Activated naive CD4-positive, alpha-beta T cell (primary cell): Measurements from ENCODE around the gene UGT3A1.
"Not testable (repeated sequence)": the region's sequence is repeated elsewhere in the genome, so short reads cannot be mapped to it uniquely, and the experiment has no call there.

Experiments
- DNase-seq, 4 experiments: peaks; one replicate each; lab custom pipeline; 2025; lab: John Stamatoyannopoulos, UW

Gene UGT3A1

DNA sequence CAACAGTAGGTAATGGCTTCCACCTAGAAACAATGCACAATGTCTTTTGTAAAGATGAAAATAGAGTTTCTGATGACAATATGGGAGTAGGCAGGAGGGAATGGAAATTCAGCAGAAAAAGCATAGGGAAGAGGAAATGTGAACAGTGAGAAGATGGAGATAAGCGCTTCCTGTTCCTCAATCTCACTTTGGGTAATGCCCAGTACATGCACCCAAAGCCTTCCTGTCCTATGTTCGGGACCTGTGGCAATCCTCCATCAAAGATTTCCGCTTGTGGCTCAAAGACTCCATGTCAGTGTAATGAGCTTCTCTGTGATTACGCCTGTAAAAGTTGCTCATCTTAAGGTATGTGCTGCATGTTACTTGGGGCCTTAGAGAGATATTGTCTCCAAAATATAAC, 2.7 kb downstream of the UGT3A1 start:
- DNase-seq: no peak

DNA sequence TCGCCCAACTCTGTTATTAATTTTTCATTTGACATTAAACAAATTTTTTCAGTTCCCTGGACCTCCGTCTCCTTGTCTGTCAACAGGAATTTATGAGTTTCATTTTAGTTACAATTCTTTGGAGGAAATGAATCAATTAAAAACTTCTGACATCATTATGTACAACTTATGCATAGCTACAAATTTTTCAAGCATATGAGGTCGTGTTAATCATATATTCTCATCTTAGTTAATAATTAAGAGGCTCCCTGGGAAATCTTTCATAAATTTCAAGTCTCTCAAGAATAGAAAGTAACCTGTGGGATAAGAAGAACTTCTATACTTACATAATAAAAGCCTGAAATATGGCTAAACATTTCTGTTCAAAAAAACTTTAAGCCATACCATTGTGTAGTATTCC, 3.4 kb downstream of the UGT3A1 start:
- DNase-seq: no peak

DNA sequence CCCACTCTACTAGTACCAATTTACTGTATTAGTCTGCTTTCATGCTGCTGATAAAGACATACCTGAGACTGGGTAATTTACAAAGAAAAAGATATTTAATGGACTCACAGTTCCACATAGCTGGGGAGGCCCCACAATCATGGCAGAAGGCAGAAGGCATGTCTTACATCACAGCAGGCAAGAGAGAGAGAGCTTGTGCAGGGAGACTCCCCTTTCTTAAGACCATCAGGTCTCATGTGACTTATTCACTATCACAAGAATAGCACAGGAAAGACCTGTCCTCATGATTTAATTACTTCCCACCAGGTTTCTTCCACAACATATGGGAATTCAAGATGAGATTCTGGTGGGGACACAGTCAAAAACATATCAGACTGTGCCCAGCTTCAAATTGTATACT, 11.5 kb downstream of the UGT3A1 start:
- no peak for DNase-seq

DNA sequence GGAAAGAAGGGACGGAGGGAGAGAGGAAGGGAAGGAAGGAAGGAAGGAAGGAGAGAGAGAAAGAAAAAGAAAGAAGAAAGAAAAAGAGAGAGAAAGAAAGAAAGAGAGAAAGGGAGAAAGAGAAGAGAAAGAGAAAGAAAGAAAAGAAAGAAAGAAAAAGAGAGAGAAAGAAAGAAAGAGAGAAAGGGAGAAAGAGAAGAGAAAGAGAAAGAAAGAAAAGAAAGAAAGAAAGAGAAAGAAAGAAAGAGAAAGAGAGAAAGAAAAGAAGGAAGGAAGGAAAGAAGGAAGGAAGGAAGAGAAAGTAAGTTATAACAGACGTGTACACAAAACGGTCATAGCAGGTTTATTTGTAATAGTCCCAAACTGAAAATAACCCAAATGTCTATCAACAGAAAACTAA, 14.3 kb downstream of the UGT3A1 start:
- DNase-seq: not testable (repeated sequence)

DNA sequence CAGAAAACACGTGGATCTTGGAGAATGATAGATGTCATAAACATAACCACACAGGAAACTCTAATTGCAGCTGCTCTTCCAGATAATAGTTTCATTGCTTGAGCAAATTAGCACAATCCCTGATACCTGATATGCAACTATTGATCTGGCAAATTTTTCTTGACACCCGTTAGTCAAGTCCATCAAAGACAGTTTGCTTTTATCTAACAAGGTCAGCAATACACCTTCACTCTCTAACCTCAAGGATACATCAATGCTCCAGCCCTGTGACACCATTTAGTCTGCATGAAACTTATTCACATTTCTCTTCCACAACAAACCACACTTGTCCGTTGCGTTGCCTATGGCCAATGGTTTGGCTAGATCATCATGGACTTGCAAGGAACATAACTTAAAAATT, 16.6 kb downstream of the UGT3A1 start:
- DNase-seq: no peak

DNA sequence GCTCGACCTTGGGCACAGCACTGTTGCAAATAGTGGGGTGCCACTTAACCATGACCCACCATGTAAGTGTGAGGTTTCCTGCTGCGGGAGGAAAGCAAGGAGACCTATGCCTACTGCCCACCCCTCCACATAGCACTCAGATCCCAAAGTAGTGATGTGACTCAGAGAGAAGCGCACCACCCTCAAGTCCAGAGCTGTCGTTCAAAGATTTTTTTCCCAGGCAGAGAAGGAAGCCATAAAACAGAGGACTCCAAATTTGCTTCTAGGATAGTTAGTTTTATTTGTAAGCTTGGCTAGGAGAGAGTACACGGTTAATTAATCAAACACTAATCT, 19.3 kb downstream of the UGT3A1 start:
- no peak for DNase-seq

DNA sequence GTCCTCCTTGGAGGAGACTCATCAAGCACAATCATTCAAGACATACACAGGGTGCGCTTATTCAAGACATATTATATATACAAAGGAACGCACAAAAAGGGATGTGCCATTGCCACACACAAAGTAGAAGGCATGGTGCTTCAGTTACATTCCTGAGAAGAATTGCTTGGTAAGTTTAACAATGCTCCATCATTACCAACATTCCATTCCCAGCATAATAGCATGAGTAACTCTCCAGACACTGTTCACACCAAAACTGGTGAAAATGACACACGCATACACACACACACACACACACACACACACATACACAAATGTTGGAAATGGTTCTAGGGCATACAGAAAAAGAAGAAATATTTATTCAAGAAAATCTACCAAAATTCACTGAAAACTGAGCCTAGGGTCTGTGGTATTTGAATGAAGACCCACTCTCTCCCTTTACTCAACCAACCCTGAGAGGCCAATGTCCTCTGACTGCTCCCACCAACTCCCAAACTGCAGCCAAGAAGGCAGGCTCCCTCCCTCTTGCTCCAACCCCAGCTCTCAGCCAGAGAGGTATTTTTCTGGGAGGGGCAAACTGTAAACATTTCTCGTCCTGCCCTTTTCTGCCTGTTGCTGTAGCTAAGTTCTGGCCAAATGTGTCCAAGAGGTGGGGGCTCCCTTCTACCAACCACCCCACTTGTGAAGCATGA, 19.9 kb downstream of the UGT3A1 start:
- no peak for DNase-seq

DNA sequence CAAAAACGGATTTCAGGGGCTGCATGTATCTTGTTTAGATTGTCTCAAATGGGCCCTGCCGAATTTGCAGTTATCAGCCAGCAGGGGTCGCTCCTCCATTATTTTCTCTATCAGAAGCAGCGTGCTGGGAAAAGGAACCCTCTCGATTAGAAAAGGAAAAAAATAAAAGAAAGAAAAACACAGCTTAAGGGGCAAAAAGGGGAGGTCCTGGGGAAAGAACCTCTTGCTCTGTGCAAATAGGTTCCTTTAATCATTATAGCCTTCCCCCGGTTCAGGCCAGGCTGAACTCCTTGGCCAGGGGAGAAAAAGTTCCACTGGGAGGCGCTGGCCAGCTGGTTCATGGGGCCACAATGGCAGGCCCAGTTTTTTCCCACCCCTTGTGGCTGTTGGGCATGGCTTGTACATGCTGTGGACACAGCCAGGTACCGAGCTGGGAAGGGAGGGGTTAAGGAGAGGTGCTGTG, 27.8 kb downstream of the UGT3A1 start:
- no peak for DNase-seq

DNA sequence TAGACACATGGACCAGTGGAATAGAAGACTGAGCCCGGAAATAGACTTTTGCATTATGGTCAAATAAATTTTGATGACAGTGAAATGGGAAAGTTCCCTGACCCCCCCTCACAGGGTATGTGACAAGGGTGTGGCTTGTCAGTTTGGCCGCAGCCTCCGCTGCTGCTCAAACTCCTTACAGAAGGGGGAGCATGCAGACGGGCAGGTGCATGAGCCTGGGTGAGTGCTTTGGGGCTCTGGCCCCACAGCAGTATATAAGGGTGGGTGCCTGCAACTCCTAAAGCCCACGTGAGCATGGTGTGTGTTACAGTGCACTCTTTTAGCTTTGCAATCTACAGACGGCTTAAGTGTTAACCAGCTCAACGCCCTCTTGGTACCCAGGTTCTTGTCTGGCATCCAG, 30.9 kb downstream of the UGT3A1 start:
- DNase-seq: no peak

DNA sequence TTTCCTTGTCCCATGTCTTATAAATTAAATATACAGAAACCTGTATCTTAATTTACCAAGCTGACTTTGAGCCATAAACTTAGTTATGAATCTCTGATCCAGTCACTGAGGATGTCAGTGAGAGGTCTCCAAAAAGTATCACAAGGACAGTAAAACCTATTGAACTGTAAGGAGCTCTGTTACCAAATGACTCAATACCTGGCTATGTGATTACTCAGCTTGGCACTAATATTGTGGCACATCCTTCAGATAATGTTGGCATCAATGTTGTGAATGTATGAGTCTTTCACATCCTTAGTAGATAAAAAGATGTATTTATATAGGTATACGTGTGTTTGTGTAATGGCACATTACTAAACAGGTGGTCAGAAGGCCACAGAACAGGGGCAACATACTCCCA, 34.8 kb downstream of the UGT3A1 start:
- no peak for DNase-seq

DNA sequence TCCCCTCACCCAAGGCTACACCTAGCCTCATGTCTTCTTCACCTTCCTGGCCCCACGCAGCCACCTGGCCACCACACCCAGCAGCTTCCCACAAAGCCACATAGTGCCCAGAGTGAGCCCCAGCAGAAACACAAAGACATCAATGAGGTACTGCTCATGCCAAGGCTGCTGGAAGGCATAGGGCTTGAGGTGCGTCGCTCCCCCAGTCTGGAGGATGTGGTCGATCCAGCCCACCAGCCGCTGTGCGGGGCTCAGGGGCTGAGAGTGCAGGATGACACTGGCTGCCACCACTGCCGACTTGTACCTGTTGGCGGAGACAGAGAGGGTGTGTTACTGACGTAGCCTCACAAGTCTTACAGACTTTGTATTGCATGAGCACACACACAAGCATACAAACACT, 37.0 kb downstream of the UGT3A1 start:
- no peak for DNase-seq

DNA sequence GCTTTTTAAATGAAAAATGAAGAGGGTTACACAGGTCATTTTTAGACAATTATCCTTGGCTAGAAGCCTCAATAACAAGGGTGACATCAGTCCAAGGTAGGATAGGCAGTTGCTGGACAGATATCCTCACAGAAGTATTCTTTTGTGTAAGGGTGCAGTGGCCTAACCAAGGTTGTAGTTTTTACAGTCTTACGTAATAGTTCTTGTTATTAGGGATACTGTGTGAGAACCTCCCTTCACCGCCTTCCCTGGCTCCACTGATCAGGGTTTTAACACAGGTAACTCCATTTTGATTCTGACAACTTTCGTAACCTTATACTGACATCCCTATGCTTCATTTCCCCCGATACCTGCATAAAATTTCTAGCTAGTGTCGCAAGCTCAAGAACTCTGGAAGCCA, 44.1 kb downstream of the UGT3A1 start:
- no peak for DNase-seq

DNA sequence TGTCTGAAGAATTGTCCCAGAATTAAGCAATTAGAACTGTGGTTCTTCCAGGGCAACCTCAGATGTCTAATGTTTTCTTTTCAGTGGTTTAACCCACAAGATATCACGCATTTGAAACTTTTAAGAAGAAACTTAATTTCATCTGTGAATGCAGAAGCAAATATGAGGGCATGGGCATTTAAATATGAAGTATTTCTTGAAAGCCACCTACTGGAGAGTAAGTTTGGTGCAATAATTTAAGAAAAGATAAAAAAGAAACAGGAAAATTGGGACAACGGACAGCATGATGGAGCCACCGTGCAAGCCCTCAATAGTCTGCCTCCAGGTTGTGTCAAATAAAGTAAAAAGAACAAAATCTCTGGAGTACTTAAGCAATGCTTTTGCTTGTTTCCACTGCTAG, 51.6 kb downstream of the UGT3A1 start:
- DNase-seq: no peak

DNA sequence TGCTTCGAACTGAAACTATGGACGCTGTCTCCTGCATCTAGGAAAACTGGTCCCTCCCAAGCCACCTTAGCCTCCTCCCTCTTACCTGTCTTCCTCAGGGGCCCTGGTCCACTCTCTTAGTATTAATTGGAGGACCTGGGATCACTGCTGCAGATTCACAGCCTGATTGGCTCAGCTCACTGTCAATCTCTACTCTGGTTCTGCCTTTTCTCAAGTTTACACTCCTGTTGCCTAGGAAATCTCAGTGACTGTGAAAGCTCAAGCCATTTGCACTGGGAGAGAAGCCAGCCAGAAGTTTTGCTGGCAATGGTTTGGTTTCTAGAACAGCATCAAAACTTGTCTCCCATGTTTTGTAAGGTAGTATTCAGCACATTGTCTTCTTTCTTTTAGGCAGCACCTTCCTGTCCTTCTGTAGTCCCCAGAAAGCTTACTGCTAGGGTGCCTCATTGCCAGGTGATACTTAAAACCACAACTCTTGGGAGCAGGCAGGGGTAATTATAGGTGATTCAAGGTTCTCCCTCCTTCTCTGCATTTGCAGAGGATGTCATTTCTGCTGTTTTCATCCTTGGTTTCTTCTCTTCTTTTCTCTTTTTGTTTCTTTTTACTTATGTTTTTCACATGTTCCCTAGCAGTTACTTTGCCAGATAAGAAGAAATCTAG, 52.5 kb downstream of the UGT3A1 start, which contains the start of gene CAPSL:
Gene CAPSL (minus strand): TSS at position 55 of the 660 bp plus-strand sequence. CDS start 17,502 bp downstream, outside the sequence.
- DNase-seq: no peak

DNA sequence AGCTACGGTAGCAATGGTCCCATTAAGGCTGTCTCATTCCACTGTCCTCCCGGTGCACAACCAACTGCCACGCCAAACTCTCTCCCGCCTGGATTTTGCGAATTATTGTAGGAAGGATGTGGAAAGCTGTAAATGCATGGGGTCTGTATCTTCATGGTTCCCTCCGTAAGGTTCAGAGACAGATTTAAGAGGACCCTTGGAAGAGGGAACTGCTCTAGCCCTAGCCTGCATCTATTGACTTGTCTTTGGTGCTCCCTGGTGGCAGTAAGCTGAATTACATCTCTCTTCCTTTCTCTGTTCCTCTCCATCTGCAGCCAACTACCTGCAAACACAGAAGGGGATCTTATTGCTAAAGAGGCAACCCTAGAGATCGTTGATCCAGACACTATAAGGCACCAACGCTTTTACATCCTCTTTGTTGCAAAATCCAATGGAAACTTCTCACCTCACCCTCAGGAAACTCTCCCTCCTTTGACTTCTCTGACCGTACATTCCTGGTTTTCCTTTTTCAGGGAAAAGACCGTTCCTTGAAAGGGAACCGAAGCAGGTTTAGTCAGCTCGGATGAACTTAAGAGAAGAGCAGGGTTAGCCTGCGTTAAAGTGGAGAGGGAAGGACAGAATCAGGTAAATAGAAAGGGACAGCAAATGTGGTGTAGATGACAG, 64.7 kb downstream of the UGT3A1 start:
- DNase-seq: peak in 2 of 4 experiments; percentile 15 to 23

DNA sequence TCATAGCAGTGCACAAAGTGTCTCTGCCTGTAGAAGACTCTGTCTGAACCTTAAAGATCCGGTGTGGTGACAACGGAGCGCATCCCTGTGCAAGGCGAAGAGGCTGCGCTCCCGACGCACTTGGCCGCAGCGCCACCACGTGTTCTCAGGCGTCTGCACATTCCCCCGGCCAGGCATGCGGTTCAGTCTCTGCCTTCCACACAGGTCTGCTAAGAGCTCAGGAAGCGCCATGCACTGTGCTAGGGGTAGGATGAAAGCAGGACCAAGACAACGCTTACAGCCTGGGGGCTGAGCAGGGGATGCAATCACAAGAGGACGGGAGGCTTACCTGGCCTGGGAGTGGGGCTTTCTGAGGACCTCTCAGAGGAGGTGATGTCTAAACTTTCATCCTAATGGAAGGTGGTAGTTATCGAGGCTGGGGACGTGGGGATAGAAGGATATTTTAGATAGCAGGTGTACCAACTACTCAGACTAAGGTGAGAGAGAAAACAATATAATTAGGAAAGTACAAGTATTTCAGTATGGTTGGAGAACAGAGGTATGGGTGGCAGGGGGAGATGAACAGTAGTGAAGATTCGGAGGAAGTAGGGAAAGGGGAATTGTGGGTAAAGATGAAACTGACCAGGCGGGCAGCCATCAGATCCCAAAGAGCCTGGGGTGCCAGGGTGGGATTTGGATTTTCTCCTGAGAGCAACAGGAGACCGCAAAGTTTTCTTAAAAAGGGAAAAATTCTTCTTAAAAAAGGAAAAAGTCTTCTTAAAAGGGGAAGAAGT, 66.1 kb downstream of the UGT3A1 start:
- peak; percentile 54 to 80 (median 63) for DNase-seq

DNA sequence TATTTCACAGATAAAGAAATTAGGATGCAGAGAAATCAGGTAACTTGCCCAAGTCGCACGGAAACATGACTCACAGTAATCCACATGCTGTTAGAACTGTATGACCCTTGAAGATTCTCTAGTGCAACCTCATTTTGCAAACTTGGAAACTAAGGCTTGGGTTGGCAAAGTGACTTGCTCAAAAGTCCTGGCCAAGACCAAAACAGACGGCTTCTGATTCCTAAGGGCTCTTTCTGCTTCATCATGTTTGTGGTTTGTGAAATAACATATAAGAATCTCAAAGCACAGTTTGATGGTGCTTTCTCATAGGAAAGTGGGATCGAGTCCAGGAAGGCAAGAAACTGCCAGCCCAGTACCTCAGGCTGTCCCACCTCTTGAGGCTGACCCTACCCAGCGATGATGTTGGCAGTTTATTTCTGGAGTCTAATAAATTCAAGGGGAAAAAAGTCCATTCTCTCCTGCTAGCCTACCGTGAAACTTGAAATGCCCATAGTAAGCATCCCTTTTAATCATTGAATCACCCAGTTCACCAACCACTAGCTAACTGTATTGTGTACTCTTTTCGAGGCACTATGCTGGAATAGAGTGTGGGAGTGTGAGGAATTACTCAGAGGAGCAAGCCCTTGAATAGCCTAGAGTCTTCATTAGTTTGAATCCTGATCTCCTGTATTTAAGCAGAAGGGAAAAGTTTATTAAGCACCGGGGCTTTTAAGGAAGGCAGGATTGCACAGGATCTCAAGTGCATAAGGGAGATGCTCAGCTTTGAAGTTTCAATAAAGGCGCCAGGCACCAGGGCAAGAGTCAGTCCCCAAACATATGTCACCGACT, 66.9 kb downstream of the UGT3A1 start:
- DNase-seq: no peak

DNA sequence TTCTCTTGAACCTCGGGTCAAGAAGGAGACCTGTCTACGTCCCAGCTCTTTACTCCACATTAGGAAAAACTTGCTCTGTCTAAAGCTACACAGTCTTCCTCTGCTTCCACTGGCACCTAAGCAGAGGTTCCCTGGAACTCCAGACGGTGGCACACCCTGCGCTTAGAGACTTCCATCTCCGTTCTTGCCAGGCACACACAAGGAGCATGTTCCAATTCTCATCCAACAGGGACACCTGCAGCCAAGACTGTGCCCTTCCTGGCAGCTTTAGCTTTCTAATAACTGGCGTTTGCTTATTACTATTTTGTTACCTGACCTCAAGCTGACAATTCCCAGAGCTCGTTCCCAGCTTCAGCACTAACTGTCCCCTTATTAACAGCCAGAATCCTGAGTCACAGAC, 68.7 kb downstream of the UGT3A1 start:
- no peak for DNase-seq

DNA sequence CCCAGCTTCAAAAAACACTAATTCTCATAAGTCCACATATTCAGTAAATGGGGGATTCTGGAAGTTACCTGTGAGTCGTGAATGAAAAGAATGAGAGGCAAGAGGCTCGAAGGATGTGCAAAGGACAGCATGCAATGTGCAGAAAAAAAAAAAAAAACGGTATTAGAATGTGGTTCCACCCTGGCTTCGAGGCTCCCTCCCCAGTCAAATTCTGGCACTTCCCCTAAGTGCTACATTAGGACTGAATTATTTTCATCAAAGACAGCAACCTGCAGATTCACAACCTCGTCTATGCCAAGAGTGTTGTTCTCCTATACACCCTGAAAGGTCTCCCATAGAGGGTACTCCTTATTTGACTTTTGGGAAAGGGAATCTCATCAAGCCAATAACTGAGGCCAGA, 69.3 kb downstream of the UGT3A1 start:
- no peak for DNase-seq

DNA sequence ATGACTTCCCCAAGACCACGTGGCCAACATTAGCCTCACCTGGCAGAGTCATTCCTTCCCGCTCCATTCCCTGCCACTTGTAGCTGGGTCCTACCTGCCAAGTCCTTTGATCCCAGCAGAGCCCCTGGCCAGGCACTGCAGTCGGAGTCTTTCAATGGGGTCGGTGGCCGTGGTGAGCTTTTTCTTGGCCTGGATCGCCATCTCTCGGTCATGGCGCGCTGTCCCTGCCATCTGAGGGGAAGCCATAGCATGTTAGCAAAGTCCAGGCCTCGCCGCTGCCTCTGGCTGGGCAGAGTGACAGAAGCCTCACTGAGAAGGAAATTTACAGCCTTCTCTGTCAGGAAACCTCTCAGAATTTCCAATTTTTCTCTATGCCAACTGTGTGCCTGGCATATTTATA, 70.3 kb downstream of the UGT3A1 start:
- DNase-seq: no peak

DNA sequence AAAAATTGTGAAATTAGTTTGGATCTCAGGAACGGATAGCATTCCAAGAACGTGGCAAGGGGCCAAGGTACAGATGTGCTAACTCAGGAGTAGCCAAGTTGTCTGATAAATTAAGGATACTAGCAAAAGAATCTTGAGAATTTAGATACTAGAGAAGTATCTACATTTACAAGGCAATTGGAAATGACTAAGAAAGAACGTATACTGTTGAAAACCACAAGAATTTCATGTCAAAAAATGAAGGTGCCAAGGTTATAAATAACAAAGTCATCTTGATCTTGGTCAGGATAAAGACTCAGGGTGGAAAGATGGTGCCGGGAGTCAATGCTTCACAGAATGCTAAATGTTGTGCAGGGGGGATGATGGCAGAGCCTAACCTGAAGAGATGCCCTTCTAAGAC, 72.0 kb downstream of the UGT3A1 start:
- no peak for DNase-seq

DNA sequence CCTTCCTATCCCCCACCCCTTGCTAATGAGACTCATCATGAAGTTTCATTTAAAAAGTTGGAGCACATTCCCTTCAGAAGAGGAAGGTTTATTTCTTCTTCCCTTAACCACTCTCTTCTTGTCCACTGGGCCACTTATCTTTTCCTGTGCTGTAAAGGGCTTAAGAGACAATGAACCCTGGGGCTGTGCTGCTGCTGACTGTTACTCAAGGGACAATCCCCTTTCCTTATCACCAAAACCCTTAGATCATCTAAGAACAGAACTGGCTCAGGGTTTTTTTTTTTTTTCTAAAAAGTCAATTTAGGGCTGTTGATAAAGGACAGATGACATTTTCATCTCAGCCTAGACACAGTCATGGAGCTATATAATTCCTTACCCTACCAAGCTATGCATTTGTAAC, 82.4 kb downstream of the UGT3A1 start:
- no peak for DNase-seq
